NCI-H2171 (cell line): Measurements from ENCODE around the gene FSD1L.
A peak's percentile ranks its signal among the peaks of the same experiment; 100 is the strongest.
"Not testable (repeated sequence)": the region's sequence is repeated elsewhere in the genome, so short reads cannot be mapped to it uniquely, and the experiment has no call there.

ENCODE experiments used
- DNase-seq: peaks from one replicate; lab custom pipeline; 2025; lab: John Stamatoyannopoulos, UW

Gene FSD1L

GRCh38 chr9:105485131-105485530 lies 37.3 kb downstream of the FSD1L start:
- no peak for DNase-seq

- DNase-seq: no peak
These were observed 49.0 kb downstream of the FSD1L start for GRCh38 chr9:105496826-105497225.

DNA sequence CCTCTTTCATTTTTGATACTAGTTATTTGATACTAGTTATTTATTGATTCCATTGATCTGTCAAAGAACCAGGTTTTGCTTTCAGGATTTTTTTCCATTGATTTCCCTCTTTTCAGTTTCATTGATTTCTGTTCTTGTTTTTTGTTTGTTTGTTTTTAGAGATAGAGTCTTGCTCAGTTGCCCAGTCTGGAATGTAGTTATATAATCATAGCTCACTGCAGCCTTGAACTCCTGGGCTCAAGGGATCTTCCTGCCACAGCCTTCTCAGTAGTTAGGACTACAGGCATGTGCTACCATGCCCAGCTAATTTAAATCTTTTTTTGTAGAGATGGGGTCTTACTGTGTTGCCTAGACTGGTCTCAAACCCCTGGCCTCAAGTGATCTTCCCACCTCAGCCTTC lies 49.9 kb downstream of the FSD1L start:
- DNase-seq: no peak

DNA sequence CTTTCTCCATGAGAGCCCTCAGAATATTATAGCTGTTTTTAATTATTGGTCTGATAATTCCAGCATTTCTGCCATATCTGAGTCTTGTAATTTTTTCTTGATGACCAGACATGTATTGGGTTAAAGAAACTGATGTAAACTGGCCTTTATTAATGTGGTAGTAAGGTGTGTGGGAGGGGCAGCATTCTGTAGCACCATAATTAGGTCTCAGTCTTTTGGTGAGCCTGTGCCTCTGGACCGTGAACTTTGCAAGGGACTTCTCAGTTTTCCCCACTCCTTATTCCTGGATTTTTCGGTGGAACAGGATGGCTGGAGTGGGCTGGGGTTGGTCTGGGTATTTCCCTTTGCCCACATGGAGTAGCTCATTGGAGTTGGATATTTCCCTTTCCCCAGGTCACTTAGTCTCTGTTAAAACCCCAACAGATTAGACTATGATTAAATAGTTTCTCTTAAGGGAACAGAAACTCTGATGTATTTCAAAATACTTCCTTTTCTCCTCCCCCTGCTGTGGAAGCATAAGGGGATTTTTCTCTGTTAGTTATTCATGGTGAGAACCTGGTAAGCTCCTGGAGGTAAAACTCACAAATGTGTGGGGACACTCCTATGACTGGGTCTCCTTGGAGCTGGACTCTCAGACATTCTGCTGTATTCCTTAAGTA lies 52.4 kb downstream of the FSD1L start:
- DNase-seq: no peak

GRCh38 chr9:105501414-105501813 lies 53.6 kb downstream of the FSD1L start:
- no peak for DNase-seq

DNA sequence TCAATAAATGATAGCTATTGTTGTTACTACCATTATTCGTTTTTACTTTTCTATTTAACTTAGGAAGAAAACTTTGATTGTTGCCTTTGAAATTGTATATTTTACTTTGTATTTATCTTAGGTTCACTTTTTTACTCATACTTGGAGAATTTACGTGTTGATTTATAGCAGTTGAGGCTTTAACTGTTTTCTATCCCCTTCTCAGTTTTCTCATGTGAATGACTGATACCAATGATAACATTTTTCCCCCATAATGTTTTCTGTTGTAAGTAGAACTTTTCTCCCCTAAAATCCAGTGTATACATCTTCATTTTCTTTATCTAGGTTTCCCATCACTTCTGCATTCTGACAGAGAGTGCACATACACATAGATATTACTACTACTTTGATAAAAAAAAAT lies 54.4 kb downstream of the FSD1L start:
- DNase-seq: no peak

DNA sequence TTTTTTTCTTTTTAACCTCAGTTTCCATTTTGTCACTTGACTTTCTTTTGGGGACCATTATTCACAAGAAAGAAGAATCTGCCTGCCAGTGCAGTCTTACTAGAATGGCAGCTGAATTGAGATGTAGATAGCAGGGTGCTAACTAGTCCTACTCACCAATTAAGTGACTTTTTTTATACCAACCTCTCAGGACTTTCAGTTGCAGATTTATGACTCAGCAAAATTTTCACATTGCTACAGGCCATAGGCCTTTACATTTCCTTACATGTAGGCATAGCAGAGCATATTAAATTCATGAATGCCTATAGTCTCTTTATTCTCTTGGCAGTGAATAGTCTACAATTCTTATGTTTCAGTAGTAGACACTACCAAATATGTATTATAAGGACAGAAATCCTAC lies 56.0 kb downstream of the FSD1L start:
- no peak for DNase-seq

DNA sequence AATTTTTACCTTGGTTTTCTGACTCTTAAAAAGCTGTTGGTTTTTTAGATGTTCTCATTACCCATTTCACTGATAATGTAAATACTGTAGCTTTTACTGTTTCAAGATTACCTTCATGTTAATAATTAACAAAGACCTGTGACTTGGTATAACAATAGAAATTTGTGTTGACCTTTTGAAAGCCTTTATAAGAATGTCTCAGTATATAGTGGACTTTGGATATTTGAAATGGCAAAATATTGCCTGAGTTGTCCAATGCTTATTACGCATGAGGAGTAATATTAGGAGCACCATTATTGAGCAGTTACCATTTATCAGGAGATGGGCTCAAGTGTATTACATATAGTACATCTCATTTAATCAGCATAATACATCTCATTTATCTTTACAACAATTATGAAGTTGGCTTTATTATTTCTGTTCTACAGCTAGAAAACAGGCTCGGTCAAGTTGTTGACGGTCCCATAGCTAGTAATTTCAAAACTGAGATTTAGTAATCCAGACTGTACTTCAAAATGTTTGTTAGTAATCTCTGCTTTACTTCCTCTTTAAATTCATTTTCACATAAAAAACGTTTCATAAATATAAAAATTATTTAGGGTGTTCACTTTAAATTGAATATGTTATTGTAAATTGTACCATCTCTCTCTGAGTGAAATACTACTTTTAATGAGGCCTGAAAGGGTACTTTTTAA lies 59.4 kb downstream of the FSD1L start:
- no peak for DNase-seq

GRCh38 chr9:105508530-105508929 lies 60.7 kb downstream of the FSD1L start:
- no peak for DNase-seq

DNA sequence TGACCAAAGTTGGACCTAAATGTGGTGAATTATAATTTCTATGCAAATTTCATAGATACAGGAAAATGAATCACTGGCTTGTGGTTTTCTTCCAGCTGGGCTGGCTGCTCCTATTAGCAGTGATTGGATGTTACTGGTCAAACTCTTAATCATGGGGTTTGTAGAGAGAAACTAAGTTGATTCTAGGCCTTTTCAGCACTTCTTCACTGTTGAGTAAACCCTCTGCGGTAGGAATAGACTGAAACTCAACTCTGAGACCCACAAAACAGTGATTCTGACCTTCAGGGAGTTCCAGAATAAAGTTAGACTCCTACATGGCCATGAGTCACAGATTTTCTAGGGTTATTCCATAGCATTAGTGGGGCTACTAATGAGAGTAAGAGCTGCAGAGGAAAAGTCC lies 62.2 kb downstream of the FSD1L start:
- DNase-seq: no peak

DNA sequence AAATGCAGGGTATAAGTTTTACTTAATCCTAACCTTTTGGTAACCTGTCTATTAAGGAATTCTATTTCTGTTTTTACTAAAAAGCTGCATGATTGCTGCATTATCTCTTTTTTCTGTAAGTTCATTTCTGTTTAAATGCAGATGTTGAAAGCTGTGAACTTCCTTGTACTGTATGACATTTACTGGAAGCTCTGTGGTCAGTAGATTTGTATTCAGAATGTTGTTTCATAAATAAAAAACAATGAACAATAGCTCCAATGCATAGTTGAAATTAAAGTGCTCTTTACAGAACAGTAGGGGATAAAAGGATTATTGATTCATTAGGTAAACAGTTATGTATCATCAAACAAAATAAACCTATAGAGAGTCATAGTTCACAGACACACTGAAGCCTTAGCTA lies 63.6 kb downstream of the FSD1L start:
- DNase-seq: no peak

DNA sequence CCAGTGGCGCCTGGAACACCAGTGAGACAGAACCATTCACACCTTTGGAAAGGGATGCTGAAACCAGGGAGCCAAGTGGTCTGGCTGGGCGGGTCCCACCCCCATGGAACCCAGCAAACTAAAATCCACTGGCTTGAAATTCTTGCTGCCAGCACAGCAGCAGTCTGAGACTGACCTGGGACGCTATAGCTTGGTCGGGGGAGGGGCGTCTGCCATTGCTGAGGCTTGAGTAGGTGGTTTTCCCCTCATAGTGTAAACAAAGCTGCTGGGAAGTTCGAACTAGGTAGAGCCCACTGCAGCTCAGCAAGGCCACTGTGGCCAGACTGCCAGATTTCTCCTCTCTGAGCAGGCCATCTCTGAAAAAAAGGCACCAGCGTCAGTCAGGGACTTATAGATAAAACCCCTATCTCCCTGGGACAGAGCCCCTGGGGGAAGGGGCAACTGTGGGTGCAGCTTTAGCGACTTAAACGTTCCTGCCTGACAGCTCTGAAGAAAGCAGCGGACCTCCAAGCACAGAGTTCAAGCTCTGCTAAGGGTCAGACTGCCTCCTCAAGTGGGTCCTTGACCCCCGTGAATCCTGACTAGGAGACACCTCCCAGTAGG lies 68.1 kb downstream of the FSD1L start:
- no peak for DNase-seq

DNA sequence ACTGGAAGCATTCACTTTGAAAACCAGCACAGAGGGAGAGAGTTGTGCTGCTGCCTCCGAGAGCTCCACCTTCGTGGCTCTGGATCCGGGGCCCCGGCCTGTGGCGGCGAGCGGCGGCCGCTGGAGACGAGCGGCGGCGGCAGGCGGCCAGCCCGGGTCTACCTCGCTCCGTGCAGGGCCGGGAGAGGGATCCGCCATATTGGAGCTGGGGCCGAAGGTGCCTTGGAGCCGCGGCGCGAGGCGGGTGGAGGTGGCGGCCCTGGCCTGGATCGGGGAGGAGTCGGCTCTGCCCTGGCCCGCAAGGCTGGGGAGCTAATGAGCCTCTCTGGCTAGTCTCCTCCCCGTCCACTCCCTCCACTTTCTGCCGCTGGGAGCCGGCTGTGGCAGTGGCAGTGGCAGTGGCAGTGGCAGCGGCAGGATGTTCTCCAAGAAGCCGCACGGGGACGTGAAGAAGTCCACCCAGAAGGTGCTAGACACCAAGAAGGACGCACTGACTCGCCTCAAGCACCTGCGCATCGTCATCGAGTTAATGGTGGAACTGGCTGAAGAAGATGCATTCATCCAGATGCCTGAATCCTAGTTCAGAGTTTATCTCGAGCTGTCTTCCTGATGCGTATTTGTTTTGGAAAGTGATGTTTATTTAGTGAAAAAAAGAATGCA lies 72.0 kb downstream of the FSD1L start:
- DNase-seq: not testable (repeated sequence)

DNA sequence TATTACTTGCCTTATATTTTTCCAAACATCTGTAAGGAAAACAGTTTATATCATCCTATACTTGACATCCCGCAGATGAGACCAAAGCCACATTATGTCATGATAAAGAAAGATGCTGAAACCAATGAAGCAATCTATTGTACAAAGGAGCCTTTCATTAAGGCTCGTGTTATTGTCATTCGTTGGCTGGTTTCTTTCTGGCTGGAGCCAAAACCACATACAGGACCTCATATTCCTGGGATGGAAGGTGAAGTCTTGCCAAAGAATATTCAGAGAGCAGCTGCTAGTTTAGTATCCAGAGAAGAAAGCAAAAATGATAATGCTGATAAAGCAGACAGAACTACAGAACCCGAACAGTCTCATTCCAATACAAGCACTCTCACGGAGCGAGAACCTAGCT lies 73.2 kb downstream of the FSD1L start:
- not testable (repeated sequence) for DNase-seq

DNA sequence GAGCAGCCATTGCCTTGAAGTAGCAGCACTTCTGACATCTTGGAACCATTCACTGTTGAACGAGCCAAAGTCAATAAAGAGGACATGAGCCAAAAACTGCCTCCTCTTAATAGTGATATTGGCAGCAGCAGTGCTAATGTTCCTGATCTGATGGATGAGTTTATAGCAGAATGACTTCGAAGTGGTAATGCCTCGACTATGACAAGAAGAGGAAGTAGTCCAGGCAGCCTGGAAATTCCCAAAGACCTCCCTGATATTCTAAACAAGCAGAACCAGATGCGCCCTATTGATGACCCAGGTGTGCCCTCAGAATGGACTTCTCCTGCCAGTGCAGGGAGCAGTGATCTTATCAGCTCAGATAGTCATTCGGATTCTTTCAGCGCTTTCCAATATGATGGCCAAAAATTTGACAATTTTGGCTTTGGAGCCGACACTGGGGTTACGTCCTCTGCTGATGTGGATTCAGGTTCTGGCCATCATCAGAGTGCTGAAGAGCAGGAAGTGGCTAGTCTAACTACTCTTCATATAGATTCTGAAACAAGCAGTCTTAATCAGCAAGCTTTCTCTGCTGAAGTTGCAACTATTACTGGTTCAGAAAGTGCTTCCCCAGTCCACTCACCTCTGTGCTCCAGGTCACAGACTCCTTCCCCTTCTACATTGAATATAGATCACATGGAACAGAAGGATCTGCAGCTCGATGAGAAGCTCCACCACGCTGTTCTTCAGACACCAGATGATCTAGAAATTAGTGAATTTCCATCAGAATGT lies 75.0 kb downstream of the FSD1L start:
- not testable (repeated sequence) for DNase-seq

- DNase-seq: no peak
These were observed 83.7 kb downstream of the FSD1L start for GRCh38 chr9:105531530-105531929.

DNA sequence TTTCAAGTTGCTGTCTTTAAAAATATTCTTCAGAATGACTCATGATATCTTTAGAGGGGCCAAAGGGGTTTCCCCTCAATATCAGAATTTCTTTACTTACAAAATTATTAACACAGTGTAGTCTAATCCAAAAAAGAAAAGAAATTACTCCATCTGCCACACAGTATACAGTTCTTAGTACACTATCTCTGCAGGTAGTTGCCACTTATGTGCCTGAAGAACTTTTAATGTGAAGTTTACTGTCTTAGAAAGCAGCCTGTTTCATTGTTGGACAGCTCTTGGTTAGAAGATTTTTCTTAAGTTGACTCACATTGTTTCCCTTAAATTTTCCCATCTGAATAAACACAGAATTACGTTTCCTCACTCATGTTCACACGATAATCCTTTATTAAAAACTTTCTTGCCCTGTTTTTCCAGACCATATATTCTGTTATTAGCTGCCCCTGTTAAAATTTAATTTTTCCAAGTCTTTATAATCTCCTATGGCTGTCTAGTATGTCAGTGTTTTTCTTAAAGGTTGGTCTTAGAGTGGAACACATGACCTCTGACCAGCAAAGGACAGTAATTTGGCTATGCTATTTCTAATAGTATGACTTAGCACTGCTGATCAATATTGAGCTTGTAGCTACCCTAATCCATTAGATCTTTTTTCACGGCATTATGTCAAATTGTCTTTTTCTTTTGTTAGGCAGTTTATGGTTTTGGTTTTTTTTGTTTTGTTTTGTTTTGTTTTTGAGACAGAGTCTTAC lies 88.3 kb downstream of the FSD1L start:
- DNase-seq: no peak

GRCh38 chr9:105539452-105539851 lies 91.6 kb downstream of the FSD1L start:
- DNase-seq: no peak

- no peak for DNase-seq
These were observed 94.0 kb downstream of the FSD1L start for GRCh38 chr9:105541838-105542237.

GRCh38 chr9:105554042-105554441 lies 106.2 kb downstream of the FSD1L start:
- DNase-seq: no peak

GRCh38 chr9:105557804-105558610 lies 110.2 kb downstream of the FSD1L start, which contains the start of gene FKTN:
Gene FKTN (plus strand): TSS chr9:105558131. CDS start chr9:105575033, 16,902 bp downstream.
- DNase-seq: peak; percentile 84
